ENCODE results near the gene SNAP47. TPM values are rescaled to one million over a fixed set of nuclear protein-coding genes. Genes with fewer than 3 reads are reported as not detected.
A peak's percentile ranks its signal among the peaks of the same experiment; 100 is the strongest.

The SNAP47 gene
- total RNA-seq, 2 experiments from 2014 or later = 30.9 to 32.5 TPM

GRCh38 chr1:227765261-227766014 lies 30.2 kb downstream of the SNAP47 start:
- no peak overlapping the region for H3K4me3 Mint-ChIP-seq
- H3K9me3 Mint-ChIP-seq = no peaks in the 10 kb centered on the region
- H3K27ac Mint-ChIP-seq = no peak overlapping the region
- ChIA-PET POLR2A (interaction anchor here (0.8 to 1.3 kb wide), 2 partner anchors 17 to 169 kb away, joined by 3 read pairs; no protein-coding TSS in a partner anchor), CTCF (interaction anchor here (0.9 to 7.7 kb wide), 4 partner anchors 22 to 185 kb away, joined by 3 to 106 read pairs (median 4); partner anchors contain the start of gene WNT9A)
- peaks cover 41% of the 10 kb centered on the region for H3K36me3 Mint-ChIP-seq
- no peak for DNase-seq
- intact Hi-C loops (cut with micrococcal nuclease) = loop anchor here (10.0 kb wide), 3 partner anchors 119 to 281 kb away; partner anchors contain the start of gene ZNF678
- H3K4me1 Mint-ChIP-seq (ENCODE audit: low read depth) = peaks cover 72% of the 10 kb centered on the region
- no peaks in the 10 kb centered on the region for H3K27me3 Mint-ChIP-seq

- Mint-ChIP-seq H3K4me1 (ENCODE audit: low read depth) (peaks cover 65% of the 10 kb centered on the region), H3K36me3 (peaks cover 35% of the 10 kb centered on the region), H3K27me3 (no peaks in the 10 kb centered on the region), H3K27ac (peak overlapping the region; percentile 25), H3K4me3 (no peak overlapping the region), H3K9me3 (no peaks in the 10 kb centered on the region)
- POLR2A ChIA-PET = interaction anchor here (0.8 to 1.3 kb wide), 3 partner anchors 18 to 318 kb away, joined by 3 read pairs; no protein-coding TSS in a partner anchor
- DNase-seq = peak; percentile 90
- intact Hi-C loops (cut with micrococcal nuclease) = loop anchor here (10.0 kb wide), 3 partner anchors 119 to 281 kb away; partner anchors contain the start of gene ZNF678
- CTCF ChIA-PET = interaction anchor here (0.7 to 7.7 kb wide), 4 partner anchors 22 to 285 kb away, joined by 3 to 106 read pairs (median 4); partner anchors contain the start of gene WNT9A
Measured at GRCh38 chr1:227766015-227766634, 30.9 kb downstream of the SNAP47 start.

- H3K4me1 Mint-ChIP-seq (ENCODE audit: low read depth) = peaks cover 58% of the 10 kb centered on the region
- ChIA-PET POLR2A (interaction anchor here (0.8 to 1.3 kb wide), 2 partner anchors 168 to 318 kb away, joined by 3 read pairs; no protein-coding TSS in a partner anchor), CTCF (interaction anchor here (0.7 to 7.7 kb wide), 3 partner anchors 36 to 286 kb away, joined by 3 to 106 read pairs (median 6); partner anchors contain the start of gene WNT9A)
- no peak for DNase-seq
- H3K36me3 Mint-ChIP-seq = peaks cover 30% of the 10 kb centered on the region
- intact Hi-C loops (cut with micrococcal nuclease) = loop anchor here (10.0 kb wide), 3 partner anchors 118 to 282 kb away; partner anchors contain the start of gene ZNF678
- peak overlapping the region; percentile 25 for H3K27ac Mint-ChIP-seq
- H3K9me3 Mint-ChIP-seq = no peaks in the 10 kb centered on the region
- H3K27me3 Mint-ChIP-seq = no peaks in the 10 kb centered on the region
- H3K4me3 Mint-ChIP-seq = no peak overlapping the region
Measured at GRCh38 chr1:227766653-227767277, 31.5 kb downstream of the SNAP47 start.

- H3K27me3 Mint-ChIP-seq = no peaks in the 10 kb centered on the region
- intact Hi-C loops (cut with micrococcal nuclease) = loop anchor here (10.0 kb wide), 3 partner anchors 117 to 283 kb away; partner anchors contain the start of gene ZNF678
- H3K4me3 Mint-ChIP-seq = no peak overlapping the region
- peaks cover 50% of the 10 kb centered on the region for H3K4me1 Mint-ChIP-seq (ENCODE audit: low read depth)
- POLR2A ChIA-PET = no interaction called here
- H3K36me3 Mint-ChIP-seq = peaks cover 30% of the 10 kb centered on the region
- CTCF ChIA-PET = interaction anchor here (1.2 to 7.7 kb wide), 3 partner anchors 10 to 183 kb away, joined by 3 to 106 read pairs (median 3); partner anchors contain the start of gene WNT9A
- DNase-seq = no peak
- peak overlapping the region; percentile 25 for H3K27ac Mint-ChIP-seq
- H3K9me3 Mint-ChIP-seq = no peaks in the 10 kb centered on the region
Measured at GRCh38 chr1:227767401-227768124, 32.3 kb downstream of the SNAP47 start.

GRCh38 chr1:227768125-227768439 lies 32.8 kb downstream of the SNAP47 start:
- H3K27ac Mint-ChIP-seq = no peak overlapping the region
- peaks cover 45% of the 10 kb centered on the region for H3K4me1 Mint-ChIP-seq (ENCODE audit: low read depth)
- no peaks in the 10 kb centered on the region for H3K9me3 Mint-ChIP-seq
- POLR2A ChIA-PET = no interaction called here
- H3K27me3 Mint-ChIP-seq = no peaks in the 10 kb centered on the region
- H3K4me3 Mint-ChIP-seq = no peak overlapping the region
- peaks cover 30% of the 10 kb centered on the region for H3K36me3 Mint-ChIP-seq
- no peak for DNase-seq
- intact Hi-C loops (cut with micrococcal nuclease) = loop anchor here (10.0 kb wide), 3 partner anchors 117 to 283 kb away; partner anchors contain the start of gene ZNF678
- CTCF ChIA-PET = interaction anchor here (1.2 kb wide), 2 partner anchors 10 to 38 kb away, joined by 3 read pairs; no protein-coding TSS in a partner anchor

- Mint-ChIP-seq H3K4me3 (no peak overlapping the region), H3K4me1 (ENCODE audit: low read depth) (peaks cover 45% of the 10 kb centered on the region), H3K9me3 (no peaks in the 10 kb centered on the region), H3K27me3 (no peaks in the 10 kb centered on the region), H3K27ac (no peak overlapping the region), H3K36me3 (peaks cover 30% of the 10 kb centered on the region)
- ChIA-PET CTCF (interaction anchor here (1.2 kb wide), 2 partner anchors 11 to 39 kb away, joined by 3 read pairs; no protein-coding TSS in a partner anchor), POLR2A (no interaction called here)
- intact Hi-C loops (cut with micrococcal nuclease) = loop anchor here (10.0 kb wide), 3 partner anchors 116 to 284 kb away; partner anchors contain the start of gene ZNF678
- DNase-seq = no peak
Measured at GRCh38 chr1:227768640-227769039, 33.4 kb downstream of the SNAP47 start.

GRCh38 chr1:227769047-227769935 lies 34.1 kb downstream of the SNAP47 start:
- DNase-seq = no peak
- POLR2A ChIA-PET = no interaction called here
- intact Hi-C loops (cut with micrococcal nuclease) = loop anchor here (10.0 kb wide), 3 partner anchors 116 to 284 kb away; partner anchors contain the start of gene ZNF678
- Mint-ChIP-seq H3K9me3 (no peaks in the 10 kb centered on the region), H3K4me1 (ENCODE audit: low read depth) (peaks cover 45% of the 10 kb centered on the region), H3K36me3 (peaks cover 30% of the 10 kb centered on the region), H3K27me3 (no peaks in the 10 kb centered on the region), H3K4me3 (no peak overlapping the region), H3K27ac (no peak overlapping the region)
- CTCF ChIA-PET = interaction anchor here (1.2 kb wide), 1 partner anchor 40 kb away, joined by 3 read pairs; no protein-coding TSS in a partner anchor

GRCh38 chr1:227769936-227770494 lies 34.8 kb downstream of the SNAP47 start:
- CTCF ChIA-PET = no interaction called here
- intact Hi-C loops (cut with micrococcal nuclease) = loop anchor here (10.0 kb wide), 3 partner anchors 115 to 285 kb away; partner anchors contain the start of gene ZNF678
- POLR2A ChIA-PET = no interaction called here

GRCh38 chr1:227770812-227771211 lies 35.6 kb downstream of the SNAP47 start:
- no peak overlapping the region for H3K4me3 Mint-ChIP-seq
- intact Hi-C loops (cut with micrococcal nuclease) = no loop called here
- H3K27me3 Mint-ChIP-seq = no peaks in the 10 kb centered on the region
- peaks cover 34% of the 10 kb centered on the region for H3K4me1 Mint-ChIP-seq (ENCODE audit: low read depth)
- no peaks in the 10 kb centered on the region for H3K9me3 Mint-ChIP-seq
- POLR2A ChIA-PET = no interaction called here
- H3K36me3 Mint-ChIP-seq = peaks cover 29% of the 10 kb centered on the region
- no peak overlapping the region for H3K27ac Mint-ChIP-seq
- CTCF ChIA-PET = no interaction called here
- DNase-seq = no peak

More at GRCh38 chr1:227769936-227770494, 34.8 kb downstream of the SNAP47 start:
- Mint-ChIP-seq H3K9me3 (no peaks in the 10 kb centered on the region), H3K27ac (no peak overlapping the region), H3K4me1 (ENCODE audit: low read depth) (peaks cover 42% of the 10 kb centered on the region), H3K36me3 (peaks cover 29% of the 10 kb centered on the region), H3K4me3 (no peak overlapping the region), H3K27me3 (no peaks in the 10 kb centered on the region)
- DNase-seq = no peak

- Mint-ChIP-seq H3K27ac (no peak overlapping the region), H3K4me1 (ENCODE audit: low read depth) (peaks cover 29% of the 10 kb centered on the region), H3K4me3 (no peak overlapping the region), H3K36me3 (peaks cover 29% of the 10 kb centered on the region), H3K9me3 (no peaks in the 10 kb centered on the region), H3K27me3 (no peaks in the 10 kb centered on the region)
- DNase-seq = no peak
- intact Hi-C loops (cut with micrococcal nuclease) = no loop called here
- POLR2A ChIA-PET = no interaction called here
- CTCF ChIA-PET = no interaction called here
Measured at GRCh38 chr1:227771326-227771725, 36.1 kb downstream of the SNAP47 start.
